ENCODE data around the gene EDNRA.

Gene EDNRA

DNA sequence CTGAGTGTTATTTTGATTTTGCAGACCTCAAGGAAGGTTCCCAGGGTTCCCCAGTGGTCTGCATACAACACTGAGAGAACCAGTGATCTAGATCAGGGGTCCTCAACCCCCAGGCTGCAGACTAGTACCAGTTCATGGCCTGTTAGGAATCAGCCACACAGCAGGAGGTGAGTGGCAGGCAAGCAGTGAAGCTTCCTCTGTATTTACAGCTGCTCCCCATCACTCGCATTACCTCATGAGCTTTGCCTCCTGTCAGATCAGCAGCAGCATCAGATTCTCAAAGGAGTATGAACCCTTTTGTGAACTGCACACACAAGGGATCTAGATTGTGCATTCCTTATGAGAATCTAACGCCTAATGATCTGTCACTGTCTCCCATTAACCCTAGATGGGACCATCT is 28.5 kb downstream of the EDNRA start:
- TF ChIP-seq, protein P1, sequence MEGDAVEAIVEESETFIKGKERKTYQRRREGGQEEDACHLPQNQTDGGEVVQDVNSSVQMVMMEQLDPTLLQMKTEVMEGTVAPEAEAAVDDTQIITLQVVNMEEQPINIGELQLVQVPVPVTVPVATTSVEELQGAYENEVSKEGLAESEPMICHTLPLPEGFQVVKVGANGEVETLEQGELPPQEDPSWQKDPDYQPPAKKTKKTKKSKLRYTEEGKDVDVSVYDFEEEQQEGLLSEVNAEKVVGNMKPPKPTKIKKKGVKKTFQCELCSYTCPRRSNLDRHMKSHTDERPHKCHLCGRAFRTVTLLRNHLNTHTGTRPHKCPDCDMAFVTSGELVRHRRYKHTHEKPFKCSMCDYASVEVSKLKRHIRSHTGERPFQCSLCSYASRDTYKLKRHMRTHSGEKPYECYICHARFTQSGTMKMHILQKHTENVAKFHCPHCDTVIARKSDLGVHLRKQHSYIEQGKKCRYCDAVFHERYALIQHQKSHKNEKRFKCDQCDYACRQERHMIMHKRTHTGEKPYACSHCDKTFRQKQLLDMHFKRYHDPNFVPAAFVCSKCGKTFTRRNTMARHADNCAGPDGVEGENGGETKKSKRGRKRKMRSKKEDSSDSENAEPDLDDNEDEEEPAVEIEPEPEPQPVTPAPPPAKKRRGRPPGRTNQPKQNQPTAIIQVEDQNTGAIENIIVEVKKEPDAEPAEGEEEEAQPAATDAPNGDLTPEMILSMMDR (conservative IDR thresholded peaks at IDR 0.05; ENCODE audit: low read depth, low read length): no peak
- Histone ChIP-seq H3K9ac (no peak overlapping the region), H3K4me1 (ENCODE audit: low read depth, poor library complexity, severe bottlenecking) (no peaks in the 10 kb centered on the region), H2AFZ (ENCODE audit: low read depth) (no peak overlapping the region), H3K36me3 (ENCODE audit: insufficient read depth) (no peaks in the 10 kb centered on the region), H3K79me2 (ENCODE audit: insufficient read depth, low read depth) (no peaks in the 10 kb centered on the region), H3K4me3 (IDR thresholded peaks at IDR 0.05; ENCODE audit: insufficient read depth, low read depth, low read length) (no peak overlapping the region), H3K27me3 (ENCODE audit: insufficient read depth, low read depth) (no peaks in the 10 kb centered on the region), H3K27ac (no peak overlapping the region), H3K4me2 (no peak overlapping the region), H4K20me1 (ENCODE audit: insufficient read depth) (no peaks in the 10 kb centered on the region)

DNA sequence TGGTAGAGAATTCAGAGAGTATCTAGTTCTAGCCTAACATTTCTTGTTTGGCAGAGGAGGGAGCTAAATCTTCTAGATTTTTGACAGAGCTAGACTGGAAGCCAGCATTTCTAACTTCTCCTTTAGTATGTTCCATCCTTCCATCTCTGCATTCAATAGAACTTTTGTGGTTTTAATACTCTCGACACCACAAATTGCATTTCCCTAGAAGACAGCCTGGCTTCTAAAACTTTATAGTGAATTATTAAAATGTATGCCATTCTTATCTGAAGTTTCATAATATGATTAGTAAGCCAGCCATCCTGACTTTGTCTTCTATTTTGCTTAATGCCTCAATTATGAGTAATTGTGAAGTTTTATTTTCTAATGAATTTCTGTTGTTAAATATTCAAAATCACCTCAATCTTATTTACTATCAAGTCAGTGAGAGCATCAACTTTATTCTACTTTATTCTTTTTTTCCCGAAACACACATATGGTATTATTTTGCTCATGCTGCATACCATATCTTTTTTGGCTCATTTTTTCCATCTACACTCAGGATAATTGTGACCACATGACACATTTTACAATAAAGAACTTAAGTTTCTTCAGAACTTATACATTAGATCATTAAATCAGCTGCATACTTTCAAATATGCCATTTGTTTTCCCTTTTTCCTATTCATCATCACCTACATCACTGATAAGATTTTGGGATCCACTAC is 30.2 kb downstream of the EDNRA start:
- H3K4me1 ChIP-seq (ENCODE audit: low read depth, poor library complexity, severe bottlenecking): no peaks in the 10 kb centered on the region
- no peaks in the 10 kb centered on the region for H3K27me3 ChIP-seq (ENCODE audit: insufficient read depth, low read depth)
- no peak overlapping the region for H3K4me3 ChIP-seq (IDR thresholded peaks at IDR 0.05; ENCODE audit: insufficient read depth, low read depth, low read length)
- TF ChIP-seq, protein P1 (conservative IDR thresholded peaks at IDR 0.05; ENCODE audit: low read depth, low read length): no peak
- H3K27ac ChIP-seq: no peak overlapping the region
- no peak overlapping the region for H2AFZ ChIP-seq (ENCODE audit: low read depth)
- no peaks in the 10 kb centered on the region for H3K36me3 ChIP-seq (ENCODE audit: insufficient read depth)
- H3K9ac ChIP-seq: no peak overlapping the region
- H3K4me2 ChIP-seq: no peak overlapping the region
- no peaks in the 10 kb centered on the region for H3K79me2 ChIP-seq (ENCODE audit: insufficient read depth, low read depth)
- H4K20me1 ChIP-seq (ENCODE audit: insufficient read depth): no peaks in the 10 kb centered on the region

DNA sequence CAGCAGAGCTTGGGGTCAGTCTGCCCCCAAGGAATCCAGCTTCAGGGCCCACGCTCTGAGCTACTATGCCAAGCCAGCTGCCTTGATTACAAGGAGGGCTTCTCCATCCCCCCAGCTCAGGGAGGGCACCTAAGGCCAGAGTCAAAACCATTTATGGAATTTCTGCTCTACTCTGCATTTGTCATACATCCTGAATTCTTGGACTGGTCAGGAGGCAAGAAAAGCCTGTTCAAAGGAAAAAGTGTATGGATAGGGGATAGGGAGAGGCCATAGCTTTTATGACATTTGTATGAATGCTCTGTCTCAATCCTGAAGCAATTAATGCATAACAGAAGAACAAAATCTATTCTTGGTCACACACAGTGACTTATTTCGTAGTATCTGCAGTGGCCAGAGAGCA is 32.2 kb downstream of the EDNRA start:
- no peak overlapping the region for H3K4me2 ChIP-seq
- TF ChIP-seq, protein P1 (conservative IDR thresholded peaks at IDR 0.05; ENCODE audit: low read depth, low read length): no peak
- no peaks in the 10 kb centered on the region for H4K20me1 ChIP-seq (ENCODE audit: insufficient read depth)
- no peaks in the 10 kb centered on the region for H3K36me3 ChIP-seq (ENCODE audit: insufficient read depth)
- H2AFZ ChIP-seq (ENCODE audit: low read depth): no peak overlapping the region
- no peaks in the 10 kb centered on the region for H3K79me2 ChIP-seq (ENCODE audit: insufficient read depth, low read depth)
- no peaks in the 10 kb centered on the region for H3K4me1 ChIP-seq (ENCODE audit: low read depth, poor library complexity, severe bottlenecking)
- no peak overlapping the region for H3K27ac ChIP-seq
- H3K27me3 ChIP-seq (ENCODE audit: insufficient read depth, low read depth): no peaks in the 10 kb centered on the region
- H3K4me3 ChIP-seq (IDR thresholded peaks at IDR 0.05; ENCODE audit: insufficient read depth, low read depth, low read length): no peak overlapping the region
- H3K9ac ChIP-seq: no peak overlapping the region

DNA sequence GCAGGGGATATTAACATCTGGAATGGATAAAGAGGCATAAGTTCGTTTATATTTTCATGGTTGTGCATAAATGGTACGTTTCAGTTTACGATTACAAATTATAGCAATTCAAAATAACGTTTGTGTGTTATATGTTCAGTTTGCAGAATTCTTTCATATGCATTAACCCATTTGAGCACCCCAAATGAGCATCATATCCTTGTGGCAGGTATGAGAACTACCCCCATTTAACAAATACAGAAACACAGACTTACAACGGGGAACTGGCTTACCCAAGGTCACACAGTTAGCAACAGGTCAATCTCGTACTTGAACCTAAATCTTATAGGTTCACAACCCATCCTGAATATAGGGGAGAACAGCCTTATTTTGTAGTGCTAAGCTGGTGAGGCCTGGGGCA is 33.1 kb downstream of the EDNRA start:
- Histone ChIP-seq H3K9ac (no peak overlapping the region), H3K79me2 (ENCODE audit: insufficient read depth, low read depth) (no peaks in the 10 kb centered on the region), H3K27me3 (ENCODE audit: insufficient read depth, low read depth) (no peaks in the 10 kb centered on the region)

More for the DNA sequence above, 33.1 kb downstream of the EDNRA start:
- peaks cover under 1% of the 10 kb centered on the region for H3K4me1 ChIP-seq (ENCODE audit: low read depth, poor library complexity, severe bottlenecking)
- H2AFZ ChIP-seq (ENCODE audit: low read depth): no peak overlapping the region
- TF ChIP-seq, protein P1 (conservative IDR thresholded peaks at IDR 0.05; ENCODE audit: low read depth, low read length): no peak
- H3K4me3 ChIP-seq (IDR thresholded peaks at IDR 0.05; ENCODE audit: insufficient read depth, low read depth, low read length): no peak overlapping the region
- no peaks in the 10 kb centered on the region for H3K36me3 ChIP-seq (ENCODE audit: insufficient read depth)
- H3K4me2 ChIP-seq: no peak overlapping the region
- H3K27ac ChIP-seq: no peak overlapping the region
- no peaks in the 10 kb centered on the region for H4K20me1 ChIP-seq (ENCODE audit: insufficient read depth)

Measured in KMS-11 (cell line).